Stimulated activated CD8-positive, alpha-beta memory T cell treated with anti-CD3 and anti-CD28 coated beads, Interleukin-4, amount 100 ng/mL, for 48 hours (primary cell): ENCODE results near the gene KLK14.

Source experiments
- DNase-seq: peaks from one replicate; pipeline ENCODE4 v3.0.0-alpha.2; 2020

Gene KLK14

GRCh38 chr19:51084505-51084904 is 1.8 kb upstream of the KLK14 start:
- no peak for DNase-seq

GRCh38 chr19:51083783-51084182 is 1.1 kb upstream of the KLK14 start:
- no peak for DNase-seq

GRCh38 chr19:51083181-51083580 is 494 bp upstream of the KLK14 start:
- no peak for DNase-seq

- DNase-seq = no peak
These were observed 1.2 kb downstream of the KLK14 start for GRCh38 chr19:51081476-51081875.

GRCh38 chr19:51079481-51080110 is 3.1 kb downstream of the KLK14 start:
- no peak for DNase-seq

GRCh38 chr19:51078731-51079130 is 4.0 kb downstream of the KLK14 start:
- no peak for DNase-seq

GRCh38 chr19:51078104-51078503 is 4.6 kb downstream of the KLK14 start:
- DNase-seq = no peak

GRCh38 chr19:51076631-51077213 is 6.0 kb downstream of the KLK14 start:
- no peak for DNase-seq

- DNase-seq = no peak
These were observed 6.7 kb downstream of the KLK14 start for GRCh38 chr19:51075998-51076397.

- no peak for DNase-seq
These were observed 11.6 kb downstream of the KLK14 start for GRCh38 chr19:51071095-51071405.

- no peak for DNase-seq
These were observed 12.2 kb downstream of the KLK14 start for GRCh38 chr19:51070334-51071094.

- no peak for DNase-seq
These were observed 16.1 kb downstream of the KLK14 start for GRCh38 chr19:51066393-51067186.

GRCh38 chr19:51065221-51065960 is 17.3 kb downstream of the KLK14 start:
- DNase-seq = no peak

GRCh38 chr19:51064534-51065220 is 18.0 kb downstream of the KLK14 start, which contains the start of gene KLK13:
TSS of gene KLK13 (minus strand) at chr19:51065092. CDS start at chr19:51065067, 25 bp downstream.
- no peak for DNase-seq

GRCh38 chr19:51063664-51064063 is 19.0 kb downstream of the KLK14 start:
- no peak for DNase-seq

GRCh38 chr19:51060973-51061372 is 21.7 kb downstream of the KLK14 start:
- DNase-seq = no peak

GRCh38 chr19:51060336-51060735 is 22.4 kb downstream of the KLK14 start:
- DNase-seq = no peak

- no peak for DNase-seq
These were observed 23.0 kb downstream of the KLK14 start for GRCh38 chr19:51059715-51060114.

GRCh38 chr19:51055866-51056265 is 26.8 kb downstream of the KLK14 start:
- no peak for DNase-seq

- no peak for DNase-seq
These were observed 35.7 kb downstream of the KLK14 start for GRCh38 chr19:51047031-51047335.

GRCh38 chr19:51044327-51044726 is 38.4 kb downstream of the KLK14 start:
- no peak for DNase-seq

GRCh38 chr19:51043497-51043896 is 39.2 kb downstream of the KLK14 start:
- DNase-seq = no peak
